ENCODE data around the gene TNFAIP3. TPM values are rescaled to one million over a fixed set of nuclear protein-coding genes. Genes with fewer than 3 reads are reported as not detected.
A peak's percentile ranks its signal among the peaks of the same experiment; 100 is the strongest.

TNFAIP3 gene
- total and polyA plus RNA-seq, 2 of the 4 experiments (the other 2 are of a cell fraction) = 5.0 to 14.2 TPM

DNA sequence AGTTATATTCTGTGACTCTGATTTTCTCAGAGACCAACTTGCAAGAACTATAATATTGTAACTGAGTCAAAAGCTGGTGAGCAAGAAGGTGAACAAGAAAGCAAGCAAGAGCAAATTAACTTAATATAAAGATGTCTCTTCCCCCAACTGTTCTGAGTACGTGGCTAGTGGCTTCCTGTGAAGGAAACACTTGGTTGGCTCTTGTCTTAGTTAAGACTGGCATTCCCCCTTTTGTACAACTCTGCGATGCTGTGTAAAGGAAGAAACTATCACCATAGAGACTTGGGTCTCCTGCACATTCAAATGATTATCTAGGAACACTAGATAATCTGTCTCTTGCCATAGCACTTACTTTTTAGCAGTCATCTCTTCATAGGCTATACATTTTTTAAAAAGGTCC, 47.3 kb upstream of the TNFAIP3 start:
- Histone ChIP-seq H2BK120ac (ENCODE audit: low read depth, low read length) (no peak overlapping the region), H3K56ac (ENCODE audit: extremely low read depth, insufficient read depth, low read length) (no peak overlapping the region), H4K91ac (ENCODE audit: insufficient read depth, low read depth, low read length) (no peak overlapping the region), H2BK5ac (ENCODE audit: low read depth, low read length, poor library complexity, severe bottlenecking) (no peak overlapping the region), H3K4me3 (ENCODE audit: insufficient read depth, low read depth, low read length) (no peak overlapping the region), H3K9ac (ENCODE audit: low read depth, low read length) (no peak overlapping the region), H4K5ac (ENCODE audit: low read depth, low read length) (no peak overlapping the region), H2AK5ac (ENCODE audit: low read depth, low read length) (no peak overlapping the region), H4K8ac (ENCODE audit: low read depth in 2 of 2, low read length in 2 of 2) (no peak overlapping the region), H3K18ac (ENCODE audit: low read depth, low read length) (peak overlapping the region; percentile 18; the same call in 1 of the 2 replicates), H3K9me1 (ENCODE audit: insufficient read depth, low read length) (peaks cover 9% of the 10 kb centered on the region), H3K14ac (replicated peaks; ENCODE audit: low read depth, low read length) (no peak overlapping the region), H3K4me2 (ENCODE audit: low read depth, low read length) (no peak overlapping the region), H4K20me1 (ENCODE audit: insufficient read depth, low read length) (no peaks in the 10 kb centered on the region), H3K79me1 (ENCODE audit: low read depth in 1 of 2, low read length in 2 of 2) (no peaks in the 10 kb centered on the region), H2BK15ac (ENCODE audit: low read depth, low read length) (peak overlapping the region; percentile 48; the same call in 2 of the 3 replicates), H3K4ac (ENCODE audit: low read depth, low read length) (no peak overlapping the region), H2AK9ac (replicated peaks; ENCODE audit: low read depth, low read length, poor library complexity) (no peak overlapping the region), H3K23ac (ENCODE audit: low read depth, low read length) (no peak overlapping the region), H3K27ac (ENCODE audit: insufficient read depth, low read length) (no peak overlapping the region), H3K36me3 (ENCODE audit: control insufficient read depth, insufficient read depth, low read length) (no peaks in the 10 kb centered on the region), H3K27me3 (ENCODE audit: control insufficient read depth, insufficient read depth, low read length) (no peaks in the 10 kb centered on the region), H3K9me3 (ENCODE audit: control insufficient read depth, insufficient read depth, low read length) (no peaks in the 10 kb centered on the region), H2BK20ac (ENCODE audit: low read depth, low read length) (0 out of 2 replicates have a peak overlapping the region, but pooled peaks have one; percentile 18), H2AFZ (replicated peaks; ENCODE audit: low read length, poor library complexity) (no peak overlapping the region), H3K4me1 (ENCODE audit: control insufficient read depth, insufficient read depth, low read length) (peaks cover 9% of the 10 kb centered on the region)
- in situ Hi-C loops (cut with MboI; ENCODE audit: low sequenced_read_pairs) = no loop called here
- ATAC-seq (ENCODE audit: low read depth) (no peak), DNase-seq (no peak)
- ChIA-PET POLR2A (ENCODE audit: unreplicated experiment) (no interaction called here), CTCF (no interaction called here)
- no TSS peak for BruUV-seq (replicated peaks)
- no peak for TF ChIP-seq BHLHE40 (IDR thresholded peaks at IDR 0.05; ENCODE audit: low read depth, low read length)
- TF ChIP-seq, protein P1, sequence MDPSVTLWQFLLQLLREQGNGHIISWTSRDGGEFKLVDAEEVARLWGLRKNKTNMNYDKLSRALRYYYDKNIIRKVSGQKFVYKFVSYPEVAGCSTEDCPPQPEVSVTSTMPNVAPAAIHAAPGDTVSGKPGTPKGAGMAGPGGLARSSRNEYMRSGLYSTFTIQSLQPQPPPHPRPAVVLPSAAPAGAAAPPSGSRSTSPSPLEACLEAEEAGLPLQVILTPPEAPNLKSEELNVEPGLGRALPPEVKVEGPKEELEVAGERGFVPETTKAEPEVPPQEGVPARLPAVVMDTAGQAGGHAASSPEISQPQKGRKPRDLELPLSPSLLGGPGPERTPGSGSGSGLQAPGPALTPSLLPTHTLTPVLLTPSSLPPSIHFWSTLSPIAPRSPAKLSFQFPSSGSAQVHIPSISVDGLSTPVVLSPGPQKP (IDR thresholded peaks at IDR 0.05; ENCODE audit: borderline replicate concordance, low read depth, low read length) = no peak
- no peak for TF ChIP-seq CHD1 (IDR thresholded peaks at IDR 0.05; ENCODE audit: low read depth, low read length)
- TF ChIP-seq MAFK (IDR thresholded peaks at IDR 0.05; ENCODE audit: low read depth, low read length) = no peak
- no peak for TF ChIP-seq RFX5 (IDR thresholded peaks at IDR 0.05; ENCODE audit: low read depth, low read length)
- TF ChIP-seq MAZ (IDR thresholded peaks at IDR 0.05; ENCODE audit: borderline replicate concordance, low read depth, low read length) = no peak
- TF ChIP-seq CEBPB (IDR thresholded peaks at IDR 0.05; ENCODE audit: low read depth, low read length) = no peak
- TF ChIP-seq NFE2L2 (IDR thresholded peaks at IDR 0.05; ENCODE audit: low read depth, low read length) = no peak
- no peak for TF ChIP-seq RCOR1 (IDR thresholded peaks at IDR 0.05; ENCODE audit: insufficient replicate concordance, low read length)
- no peak for TF ChIP-seq RAD21 (IDR thresholded peaks at IDR 0.05; ENCODE audit: low read length)
- TF ChIP-seq POLR2A (IDR thresholded peaks at IDR 0.05; ENCODE audit: low read depth, low read length) = no peak
- no peak for TF ChIP-seq CTCF (conservative IDR thresholded peaks at IDR 0.05; ENCODE audit: low read depth, low read length)
- TF ChIP-seq MXI1 (IDR thresholded peaks at IDR 0.05; ENCODE audit: borderline replicate concordance, low read depth, low read length) = no peak
- TF ChIP-seq USF2 (IDR thresholded peaks at IDR 0.05; ENCODE audit: low read depth, low read length) = no peak
- TF ChIP-seq SMC3 (IDR thresholded peaks at IDR 0.05; ENCODE audit: low read depth, low read length) = no peak
- TF ChIP-seq FOS (IDR thresholded peaks at IDR 0.05; ENCODE audit: low read depth, low read length) = no peak
- dilution Hi-C loops (cut with HindIII; ENCODE audit: low sequenced_read_pairs, unreplicated experiment) = no loop called here
- intact Hi-C loops (cut with micrococcal nuclease) = no loop called here
- WGBS, 2 experiments (ENCODE audit: extremely low coverage in 2 of 2, insufficient read length in 1 of 2) = 100% methylated on average over 1 of the region's 2 CpGs; no CpG with 5 or more reads in 1 of the 2 experiments
